K562 (cell line): ENCODE results near the gene ZC3H10. TPM values are rescaled to one million over a fixed set of nuclear protein-coding genes. Genes with fewer than 3 reads are reported as not detected.

Experiments used
- ATF3 ChIP-seq, 2 experiments: fragments of 450-650 bp in 1 of 2; sonication (generic) in 1 of 2; formaldehyde crosslinking in 1 of 2; IDR thresholded peaks in 1 of 2; conservative IDR thresholded peaks in 1 of 2; 2 replicates each; pipeline versions ENCODE4 v1.6.1 to v1.8.1; 2016 to 2023; ENCODE audit warnings: mild to moderate bottlenecking in 2 of 2, moderate library complexity in 2 of 2, inconsistent platforms in 1 of 2, missing genetic modification reagents in 1 of 2
- CTCF ChIP-seq, 3 experiments: IDR thresholded peaks in 2 of 3; conservative IDR thresholded peaks in 1 of 3; 2 replicates each; pipeline ENCODE4 v1.5.1; 2011 to 2012; ENCODE audit warnings: low read length in 3 of 3, mild to moderate bottlenecking in 3 of 3, control low read depth in 2 of 3, improper control_type of control experiment in 1 of 3, inconsistent platforms in 1 of 3, low read depth in 1 of 3, mixed read lengths in 1 of 3, moderate library complexity in 1 of 3; ENCODE audit not compliant: insufficient read depth in 2 of 3
- DPF2 ChIP-seq: fragments of 450-650 bp; IDR thresholded peaks from 2 replicates; pipeline ENCODE4 v1.6.1; 2016
- FOXJ2 ChIP-seq: fragments of 200-800 bp; sonication (Bioruptor generic); IDR thresholded peaks from 2 replicates; pipeline ENCODE4 v1.6.1; 2016; ENCODE audit warnings: missing genetic modification characterization, missing compliant biosample characterization
- FOXO4 ChIP-seq: fragments of 450-650 bp; formaldehyde crosslinking; IDR thresholded peaks from 2 replicates; pipeline ENCODE4 v1.4.0; 2020; ENCODE audit warnings: mild to moderate bottlenecking, moderate library complexity
- NR1H2 ChIP-seq: sonication (generic); formaldehyde crosslinking; IDR thresholded peaks from 2 replicates; pipeline ENCODE4 v1.4.0; 2020; ENCODE audit warnings: mild to moderate bottlenecking, missing genetic modification reagents
- PHB ChIP-seq: fragments of 250-450 bp; sonication (Bioruptor Pico); IDR thresholded peaks from 2 replicates; pipeline ENCODE4 v1.5.0; 2021
- PREB ChIP-seq: sonication (generic); formaldehyde crosslinking; IDR thresholded peaks from 2 replicates; pipeline ENCODE4 v1.8.1; 2023; ENCODE audit warnings: mild to moderate bottlenecking, missing genetic modification reagents
- RCOR1 ChIP-seq, 2 experiments: IDR thresholded peaks; 2 replicates each; pipeline ENCODE4 v1.6.1; 2012; ENCODE audit warnings: low read depth in 2 of 2, low read length in 2 of 2, borderline replicate concordance in 1 of 2, improper control_type of control experiment in 1 of 2
- SIRT6 ChIP-seq: IDR thresholded peaks from one replicate; pipeline ENCODE4 v1.6.1; 2012; ENCODE audit warnings: low read depth, mild to moderate bottlenecking, control low read depth, inconsistent platforms, low read length, moderate library complexity
- SLC30A9 ChIP-seq: fragments of 250-450 bp; sonication (Bioruptor Pico); IDR thresholded peaks from 2 replicates; pipeline ENCODE4 v1.8.0; 2022; ENCODE audit warnings: mild to moderate bottlenecking, moderate library complexity
- ZNF354B ChIP-seq: fragments of 250-450 bp; sonication (Bioruptor Pico); IDR thresholded peaks from 2 replicates; pipeline ENCODE4 v1.4.0; 2020
- ZNF609 ChIP-seq: sonication (generic); formaldehyde crosslinking; IDR thresholded peaks from 2 replicates; pipeline ENCODE4 v1.8.1; 2023; ENCODE audit warnings: missing genetic modification reagents, mild to moderate bottlenecking, borderline replicate concordance
- polyA plus RNA-seq, 8 experiments: library from polyadenylated mRNA; depleted of rRNA in 4 of 8; stranded (reverse) in 5 of 8; unstranded in 3 of 8; fragments of >200 nt; fragmentation: Nextera tagmentation in 2 of 8; fragmentation: Illumina TruSeq in 1 of 8; extraction: Ambion mirVana in 2 of 8; extraction: Trizol in 1 of 8; gene quantifications; 2 replicates each; pipeline versions ENCODE4 v1.2.1 to v1.2.3, GENCODE V29; 2011 to 2014; ENCODE audit warnings: inconsistent platforms in 1 of 8, missing spikeins in 1 of 8
- total RNA-seq, 7 experiments: library from RNA; depleted of rRNA in 6 of 7; stranded (reverse); fragments of >200 nt in 6 of 7; fragmentation: Illumina TruSeq in 2 of 7; extraction: Trizol in 2 of 7; gene quantifications; 2 replicates each; pipeline versions ENCODE4 v1.2.1 to v1.2.3, GENCODE V29; 2011 to 2021; ENCODE audit warnings: low replicate concordance in 1 of 7

The ZC3H10 gene
- total and polyA plus RNA-seq, 9 of the 15 experiments (the other 6 are each of a cell fraction or from before 2014, with no cell fraction given): 0.31 to 4.1 (median 1.6) TPM

- TF ChIP-seq NR1H2 (no peak), SIRT6 (no peak), PREB (CRISPR knock-in tag) (no peak), DPF2 (peak; percentile 14; the same call in 1 of the 2 replicates), ATF3 (IDR thresholded peaks at IDR 0.05) (no peak), ATF3 (CRISPR knock-in tag; conservative IDR thresholded peaks at IDR 0.05) (no peak), ZNF609 (CRISPR knock-in tag) (no peak), SLC30A9 (CRISPR knock-in tag) (no peak), CTCF (IDR thresholded peaks at IDR 0.05 in 2 of 3, conservative IDR thresholded peaks at IDR 0.05 in 1 of 3; ENCODE audit: insufficient read depth in 2 of 3, low read depth in 1 of 3, low read length in 3 of 3) (peak; percentile 73 to 85 (median 81)), FOXO4 (CRISPR knock-in tag) (no peak), RCOR1 (IDR thresholded peaks at IDR 0.05; ENCODE audit: borderline replicate concordance in 1 of 2, low read depth in 2 of 2, low read length in 2 of 2) (peak in 1 of 2 experiments; percentile 37; a peak in 1 of 4 replicates), PHB (CRISPR knock-in tag) (no peak), FOXJ2 (tag) (no peak), ZNF354B (CRISPR knock-in tag) (no peak)
Measured at GRCh38 chr12:56084958-56085543, 33.0 kb upstream of the ZC3H10 start (continued).
